Measurements from ENCODE around the gene STXBP1. TPM values are rescaled to one million over a fixed set of nuclear protein-coding genes. Genes with fewer than 3 reads are reported as not detected.
"Not testable (repeated sequence)": the region's sequence is repeated elsewhere in the genome, so short reads cannot be mapped to it uniquely, and the experiment has no call there.

Gene STXBP1
- polyA plus RNA-seq, 10 donors, result 9.9 to 17.4 (median 14.2) TPM

- DNase-seq, result peak in 1 of 3 donors; percentile 11
Measured at GRCh38 chr9:127574072-127574993, 37.7 kb upstream of the STXBP1 start.

GRCh38 chr9:127575875-127576778, 36.0 kb upstream of the STXBP1 start:
- DNase-seq, result no peak

GRCh38 chr9:127577194-127577593, 34.9 kb upstream of the STXBP1 start:
- not testable (repeated sequence) for DNase-seq

- DNase-seq, result no peak
Measured at GRCh38 chr9:127578627-127578951, 33.5 kb upstream of the STXBP1 start.

GRCh38 chr9:127578952-127579853, 32.9 kb upstream of the STXBP1 start:
- peak; percentile 77 to 89 (median 85) for DNase-seq

- DNase-seq, result no peak
Measured at GRCh38 chr9:127580366-127580765, 31.7 kb upstream of the STXBP1 start.

- DNase-seq, result peak in 1 of 3 donors; percentile 5
Measured at GRCh38 chr9:127580879-127581475, 31.1 kb upstream of the STXBP1 start.

GRCh38 chr9:127584474-127584805, 27.6 kb upstream of the STXBP1 start:
- not testable (repeated sequence) for DNase-seq

- no peak for DNase-seq
Measured at GRCh38 chr9:127585161-127585819, 26.8 kb upstream of the STXBP1 start.

GRCh38 chr9:127586096-127586495, 26.0 kb upstream of the STXBP1 start:
- DNase-seq, result no peak

- peak; percentile 73 to 86 (median 85) for DNase-seq
Measured at GRCh38 chr9:127586537-127586936, 25.5 kb upstream of the STXBP1 start.

GRCh38 chr9:127587966-127588365, 24.1 kb upstream of the STXBP1 start:
- no peak for DNase-seq

- no peak for DNase-seq
Measured at GRCh38 chr9:127588740-127589506, 23.2 kb upstream of the STXBP1 start.

GRCh38 chr9:127589955-127590370, 22.1 kb upstream of the STXBP1 start:
- DNase-seq, result peak; percentile 78 to 86 (median 85)

- DNase-seq, result no peak
Measured at GRCh38 chr9:127595611-127596010, 16.5 kb upstream of the STXBP1 start.

GRCh38 chr9:127598839-127599549, 13.1 kb upstream of the STXBP1 start:
- no peak for DNase-seq

- no peak for DNase-seq
Measured at GRCh38 chr9:127599550-127599891, 12.6 kb upstream of the STXBP1 start.

GRCh38 chr9:127603226-127603625, 8.9 kb upstream of the STXBP1 start:
- no peak for DNase-seq

GRCh38 chr9:127606043-127606442, 6.0 kb upstream of the STXBP1 start:
- DNase-seq, result no peak

Data from muscle of back (tissue), 11 donors.